HCT116 (cell line): Measurements from ENCODE around the gene SDK1. TPM values are rescaled to one million over a fixed set of nuclear protein-coding genes. Genes with fewer than 3 reads are reported as not detected.

Experiments
- ATAC-seq: fragments of 200-7000 bp; cut with Tn5 transposase; 2 replicates; pipeline ENCODE4 v1.9.1; 2020; ENCODE audit warnings: mild to moderate bottlenecking, moderate library complexity
- BruUV-seq: library from RNA; stranded (reverse); fragments of 400-500 nt; replicated peaks from 2 replicates; lab custom pipeline; 2021; lab: Mats Ljungman, UMichigan
- CTCF ChIA-PET: fragments of 300-600 bp; sonication (Branson Sonifier 250); formaldehyde crosslinking; loops from one replicate; lab custom pipeline; 2021; ENCODE audit warnings: antibody characterized with exemption; lab: Charles Lee
- POLR2A ChIA-PET: fragments of 300-600, 350-600 bp; sonication (Branson Sonifier 250); formaldehyde crosslinking; loops from one replicate; lab custom pipeline; 2021; ENCODE audit warnings: antibody characterized with exemption; lab: Charles Lee
- RAD21 ChIA-PET, 2 experiments: fragments of 300-600 bp; sonication (Branson Sonifier 250); formaldehyde crosslinking; loops; one replicate each; lab custom pipeline; 2023; ENCODE audit warnings: low total read pairs in 2 of 2; ENCODE audit not compliant: uncharacterized antibody in 2 of 2, unreplicated experiment in 2 of 2, low non-redundant PET in 1 of 2; lab: Charles Lee
- DNase-seq: peaks from one replicate; pipeline ENCODE4 v3.0.0-alpha.2; 2010; ENCODE audit warnings: low read depth, low spot score
- H2AFZ ChIP-seq: fragments of 200-600 bp; shearing (Covaris generic), sonication (generic); 2 replicates; pipeline ENCODE4 v1.6.1; 2017; ENCODE audit warnings: low read depth, mixed run types, mixed read lengths, antibody characterized with exemption, low read length; ENCODE audit not compliant: poor library complexity, severe bottlenecking
- H3K27ac ChIP-seq: 2 replicates; pipeline ENCODE4 v1.5.1; 2012; ENCODE audit warnings: low read depth, low read length
- H3K27me3 ChIP-seq: fragments of 200-600 bp; sonication (generic); 2 replicates; pipeline ENCODE4 v1.6.1; 2016; ENCODE audit warnings: mixed run types, low read length, mixed read lengths; ENCODE audit not compliant: insufficient read depth
- H3K36me3 ChIP-seq, 2 experiments: fragments of 200-500 bp in 1 of 2; fragments of 200-600 bp in 1 of 2; sonication (Bioruptor generic) in 1 of 2; sonication (generic) in 1 of 2; 2 replicates each; pipeline versions ENCODE4 v1.5.1 to v1.6.1; 2014 to 2016; ENCODE audit warnings: low read length in 2 of 2, inconsistent platforms in 1 of 2, mixed read lengths in 1 of 2, mixed run types in 1 of 2; ENCODE audit not compliant: insufficient read depth in 2 of 2, control insufficient read depth in 1 of 2
- H3K4me1 ChIP-seq, 2 experiments: fragments of 200-600 bp in 1 of 2; sonication (generic) in 1 of 2; 2 replicates each; pipeline versions ENCODE4 v1.5.1 to v1.6.1; 2012 to 2017; ENCODE audit warnings: low read length in 2 of 2, inconsistent platforms in 1 of 2, mild to moderate bottlenecking in 1 of 2, mixed read lengths in 1 of 2, mixed run types in 1 of 2, moderate library complexity in 1 of 2; ENCODE audit not compliant: insufficient read depth in 2 of 2, control insufficient read depth in 1 of 2
- H3K4me2 ChIP-seq: fragments of 200-600 bp; sonication (generic); 2 replicates; pipeline ENCODE4 v1.6.1; 2017; ENCODE audit warnings: mixed run types, low read length, mixed read lengths
- H3K4me3 ChIP-seq, 2 experiments: fragments of 200-600 bp in 1 of 2; sonication (generic) in 1 of 2; replicated peaks in 1 of 2; 2 replicates each; pipeline ENCODE4 v1.5.1; 2011 to 2016; ENCODE audit warnings: low read length in 2 of 2, control low read depth in 1 of 2, low read depth in 1 of 2, mild to moderate bottlenecking in 1 of 2, mixed read lengths in 1 of 2, mixed run types in 1 of 2
- H3K79me2 ChIP-seq: fragments of 200-600 bp; sonication (generic); 2 replicates; pipeline ENCODE4 v1.6.1; 2017; ENCODE audit warnings: mild to moderate bottlenecking, mixed run types, low read length, moderate library complexity, mixed read lengths; ENCODE audit not compliant: insufficient read depth
- H3K9ac ChIP-seq: fragments of 200-600 bp; sonication (generic); 2 replicates; pipeline ENCODE4 v1.6.1; 2016; ENCODE audit warnings: low read length, mixed read lengths
- H3K9me2 ChIP-seq: fragments of 200-600 bp; sonication (generic), shearing (Covaris generic); 2 replicates; pipeline ENCODE4 v1.6.1; 2017; ENCODE audit warnings: mixed run types, mild to moderate bottlenecking, moderate library complexity; ENCODE audit not compliant: insufficient read depth
- H3K9me3 ChIP-seq, 2 experiments: fragments of 200-500 bp in 1 of 2; fragments of 200-600 bp in 1 of 2; sonication (Bioruptor generic) in 1 of 2; sonication (generic) in 1 of 2; 2 replicates each; pipeline ENCODE4 v1.6.1; 2014 to 2017; ENCODE audit warnings: low read length in 2 of 2, mixed read lengths in 2 of 2, inconsistent platforms in 1 of 2, low read depth in 1 of 2, mild to moderate bottlenecking in 1 of 2, mixed run types in 1 of 2, moderate library complexity in 1 of 2; ENCODE audit not compliant: control insufficient read depth in 1 of 2, insufficient read depth in 1 of 2
- H4K20me1 ChIP-seq: fragments of 200-600 bp; sonication (generic), shearing (Covaris generic); 2 replicates; pipeline ENCODE4 v1.6.1; 2017; ENCODE audit warnings: mixed run types, mild to moderate bottlenecking, moderate library complexity; ENCODE audit not compliant: insufficient read depth
- CEBPB ChIP-seq: IDR thresholded peaks from 2 replicates; pipeline ENCODE4 v1.6.1; 2012; ENCODE audit warnings: low read depth
- ELF1 ChIP-seq: IDR thresholded peaks from 2 replicates; pipeline ENCODE4 v1.6.1; 2012; ENCODE audit warnings: low read depth, borderline replicate concordance
- EZH2 ChIP-seq: fragments of 200-600 bp; sonication (generic); IDR thresholded peaks from 2 replicates; pipeline ENCODE4 v1.6.1; 2017; ENCODE audit warnings: antibody characterized with exemption, mixed run types
- EZH2phosphoT487 ChIP-seq: fragments of 200-600 bp; IDR thresholded peaks from 2 replicates; pipeline ENCODE4 v1.6.1; 2018; ENCODE audit warnings: antibody characterized with exemption, borderline replicate concordance
- FOSL1 ChIP-seq: IDR thresholded peaks from 2 replicates; pipeline ENCODE4 v1.6.1; 2012; ENCODE audit warnings: low read depth
- JUND ChIP-seq: IDR thresholded peaks from 2 replicates; pipeline ENCODE4 v1.6.1; 2012
- POLR2A ChIP-seq: IDR thresholded peaks from 2 replicates; pipeline ENCODE4 v1.7.0; 2011; ENCODE audit warnings: borderline replicate concordance; ENCODE audit not compliant: insufficient read depth, insufficient read length; ENCODE audit errors: extremely low read depth
- SP1 ChIP-seq: IDR thresholded peaks from 2 replicates; pipeline ENCODE4 v1.6.1; 2012; ENCODE audit warnings: low read depth
- SRF ChIP-seq: IDR thresholded peaks from 2 replicates; pipeline ENCODE4 v1.6.1; 2012; ENCODE audit warnings: low read depth
- TCF7L2 ChIP-seq: IDR thresholded peaks from 2 replicates; pipeline ENCODE4 v1.7.0; 2011; ENCODE audit warnings: borderline replicate concordance, inconsistent platforms; ENCODE audit not compliant: insufficient read depth, insufficient read length; ENCODE audit errors: extremely low read depth
- ZFX ChIP-seq: fragments of 450-650 bp; IDR thresholded peaks from 2 replicates; pipeline ENCODE4 v1.6.1; 2017
- ZNF274 ChIP-seq: fragments of 200-500 bp; sonication (Bioruptor generic); IDR thresholded peaks from 2 replicates; pipeline ENCODE4 v1.6.1; 2014; ENCODE audit warnings: mild to moderate bottlenecking, low read depth, low read length, inconsistent platforms
- intact Hi-C: fragments of 100-400 bp; cut with micrococcal nuclease; formaldehyde crosslinking; loops from 2 replicates; pipeline ENCODE4 v1.10.0; 2022
- total RNA-seq: library from RNA; stranded (reverse); gene quantifications from one replicate; pipeline ENCODE4 v1.2.1, GENCODE V29; 2021; ENCODE audit not compliant: unreplicated experiment
- TF ChIP-seq, protein P1 (sequence below): IDR thresholded peaks from 2 replicates; pipeline ENCODE4 v1.6.1; 2012; ENCODE audit warnings: low read depth
- TF ChIP-seq, protein P2 (sequence below): IDR thresholded peaks from 2 replicates; pipeline ENCODE4 v1.6.1; 2012
- TF ChIP-seq, protein P3 (sequence below), 3 experiments: fragments of 200-600 bp in 1 of 3; sonication (generic) in 1 of 3; IDR thresholded peaks in 2 of 3; conservative IDR thresholded peaks in 1 of 3; 2 replicates each; pipeline ENCODE4 v1.5.1; 2012 to 2017; ENCODE audit warnings: low read depth in 2 of 3, low read length in 2 of 3, antibody characterized with exemption in 1 of 3, borderline replicate concordance in 1 of 3, control low read depth in 1 of 3, mild to moderate bottlenecking in 1 of 3, mixed read lengths in 1 of 3, mixed run types in 1 of 3, moderate library complexity in 1 of 3; ENCODE audit not compliant: insufficient read depth in 1 of 3

Gene SDK1
- total RNA-seq, 1 experiment from 2014 or later = 0.05 TPM

DNA sequence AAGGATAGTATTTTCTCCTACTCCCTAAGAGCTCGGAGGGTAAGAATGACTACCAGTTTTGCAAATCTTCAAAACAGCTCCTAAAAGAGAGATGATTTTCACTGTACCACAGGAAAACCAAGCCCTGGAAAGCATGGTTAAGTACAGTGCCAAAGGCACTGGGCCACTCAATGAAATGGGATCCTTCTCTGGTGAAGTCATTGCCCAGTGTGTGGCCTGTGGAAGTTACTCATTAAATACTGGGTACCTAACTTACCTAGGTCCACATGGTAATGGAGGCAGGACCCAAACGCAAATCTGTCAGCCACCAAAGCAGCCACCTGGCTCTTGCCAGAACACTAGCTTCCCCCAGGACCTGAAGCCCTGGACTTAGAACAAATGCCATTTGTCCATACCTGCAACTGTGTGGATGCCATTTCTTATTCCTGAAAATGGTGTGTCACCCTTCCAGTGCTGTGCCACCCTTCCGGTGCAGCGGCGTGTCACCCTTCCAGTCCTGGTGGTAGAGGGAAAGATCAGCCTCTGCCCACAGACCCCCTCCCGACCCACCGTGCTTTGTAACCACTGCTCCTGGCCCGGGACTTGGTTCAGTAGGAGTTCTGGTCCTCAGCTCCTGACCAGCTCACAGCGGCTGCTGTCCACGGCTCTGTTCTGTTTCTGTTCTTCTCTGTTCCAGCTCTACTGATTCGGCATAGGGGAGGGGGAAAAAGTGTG lies 659.2 kb downstream of the SDK1 start:
- Histone ChIP-seq H3K4me2 (no peak overlapping the region), H3K4me1 (no peaks in the 10 kb centered on the region; a peak in 1 of 4 replicates), H2AFZ (no peak overlapping the region), H3K79me2 (no peaks in the 10 kb centered on the region), H3K9me3 (no peaks in the 10 kb centered on the region), H3K9ac (no peak overlapping the region), H3K4me3 (no peak overlapping the region), H3K9me2 (no peaks in the 10 kb centered on the region), H3K36me3 (no peaks in the 10 kb centered on the region), H3K27me3 (peaks cover 18% of the 10 kb centered on the region; the same call in 1 of the 2 replicates), H4K20me1 (no peaks in the 10 kb centered on the region), H3K27ac (no peak overlapping the region)
- DNase-seq (no peak), ATAC-seq (no peak)
- RAD21 ChIA-PET = no interaction called here
- BruUV-seq = no TSS peak
- TF ChIP-seq POLR2A (no peak), EZH2 (no peak), ZNF274 (no peak), SP1 (no peak)
- TF ChIP-seq, protein P1, sequence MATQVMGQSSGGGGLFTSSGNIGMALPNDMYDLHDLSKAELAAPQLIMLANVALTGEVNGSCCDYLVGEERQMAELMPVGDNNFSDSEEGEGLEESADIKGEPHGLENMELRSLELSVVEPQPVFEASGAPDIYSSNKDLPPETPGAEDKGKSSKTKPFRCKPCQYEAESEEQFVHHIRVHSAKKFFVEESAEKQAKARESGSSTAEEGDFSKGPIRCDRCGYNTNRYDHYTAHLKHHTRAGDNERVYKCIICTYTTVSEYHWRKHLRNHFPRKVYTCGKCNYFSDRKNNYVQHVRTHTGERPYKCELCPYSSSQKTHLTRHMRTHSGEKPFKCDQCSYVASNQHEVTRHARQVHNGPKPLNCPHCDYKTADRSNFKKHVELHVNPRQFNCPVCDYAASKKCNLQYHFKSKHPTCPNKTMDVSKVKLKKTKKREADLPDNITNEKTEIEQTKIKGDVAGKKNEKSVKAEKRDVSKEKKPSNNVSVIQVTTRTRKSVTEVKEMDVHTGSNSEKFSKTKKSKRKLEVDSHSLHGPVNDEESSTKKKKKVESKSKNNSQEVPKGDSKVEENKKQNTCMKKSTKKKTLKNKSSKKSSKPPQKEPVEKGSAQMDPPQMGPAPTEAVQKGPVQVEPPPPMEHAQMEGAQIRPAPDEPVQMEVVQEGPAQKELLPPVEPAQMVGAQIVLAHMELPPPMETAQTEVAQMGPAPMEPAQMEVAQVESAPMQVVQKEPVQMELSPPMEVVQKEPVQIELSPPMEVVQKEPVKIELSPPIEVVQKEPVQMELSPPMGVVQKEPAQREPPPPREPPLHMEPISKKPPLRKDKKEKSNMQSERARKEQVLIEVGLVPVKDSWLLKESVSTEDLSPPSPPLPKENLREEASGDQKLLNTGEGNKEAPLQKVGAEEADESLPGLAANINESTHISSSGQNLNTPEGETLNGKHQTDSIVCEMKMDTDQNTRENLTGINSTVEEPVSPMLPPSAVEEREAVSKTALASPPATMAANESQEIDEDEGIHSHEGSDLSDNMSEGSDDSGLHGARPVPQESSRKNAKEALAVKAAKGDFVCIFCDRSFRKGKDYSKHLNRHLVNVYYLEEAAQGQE = no peak
- POLR2A ChIA-PET = no interaction called here
- intact Hi-C loops = no loop called here
- CTCF ChIA-PET = no interaction called here

DNA sequence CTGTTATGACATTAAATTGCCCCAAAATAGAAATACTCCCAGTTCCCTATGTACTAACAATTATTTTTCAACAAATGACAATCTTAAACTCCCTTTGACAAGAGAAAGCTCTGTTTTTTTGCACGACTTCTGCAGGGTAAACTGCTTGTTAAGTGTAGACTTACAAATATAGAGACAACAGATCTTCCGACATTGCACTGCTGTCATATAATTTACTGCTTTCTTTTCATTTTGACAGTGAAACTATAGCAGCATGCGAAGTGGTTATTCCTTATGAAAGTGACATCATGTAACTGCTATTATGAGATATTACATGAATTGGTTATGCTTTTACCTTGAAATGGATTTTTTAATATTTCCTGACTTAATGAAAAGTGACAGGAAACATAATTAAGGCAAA lies 659.9 kb downstream of the SDK1 start:
- no peaks in the 10 kb centered on the region for H3K79me2 ChIP-seq
- RAD21 ChIA-PET = no interaction called here
- DNase-seq = no peak
- BruUV-seq = no TSS peak
- no peak overlapping the region for H3K9ac ChIP-seq
- H3K4me2 ChIP-seq = no peak overlapping the region
- H3K9me2 ChIP-seq = no peaks in the 10 kb centered on the region
- H3K9me3 ChIP-seq = no peaks in the 10 kb centered on the region
- no peaks in the 10 kb centered on the region; a peak in 1 of 4 replicates for H3K4me1 ChIP-seq
- no peak overlapping the region for H2AFZ ChIP-seq
- no peak overlapping the region for H3K4me3 ChIP-seq
- no peak overlapping the region for H3K27ac ChIP-seq
- H4K20me1 ChIP-seq = no peaks in the 10 kb centered on the region
- CTCF ChIA-PET = no interaction called here
- intact Hi-C loops = no loop called here
- no peak for ATAC-seq
- H3K27me3 ChIP-seq = peaks cover 18% of the 10 kb centered on the region
- POLR2A ChIA-PET = no interaction called here
- H3K36me3 ChIP-seq = no peaks in the 10 kb centered on the region
- TF ChIP-seq CEBPB (no peak), FOSL1 (no peak), TCF7L2 (no peak), ELF1 (no peak), ZFX (no peak), JUND (no peak), ZNF274 (no peak), SRF (no peak), EZH2phosphoT487 (no peak)
- TF ChIP-seq, protein P2, sequence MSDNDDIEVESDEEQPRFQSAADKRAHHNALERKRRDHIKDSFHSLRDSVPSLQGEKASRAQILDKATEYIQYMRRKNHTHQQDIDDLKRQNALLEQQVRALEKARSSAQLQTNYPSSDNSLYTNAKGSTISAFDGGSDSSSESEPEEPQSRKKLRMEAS = no peak
- TF ChIP-seq, protein P3, sequence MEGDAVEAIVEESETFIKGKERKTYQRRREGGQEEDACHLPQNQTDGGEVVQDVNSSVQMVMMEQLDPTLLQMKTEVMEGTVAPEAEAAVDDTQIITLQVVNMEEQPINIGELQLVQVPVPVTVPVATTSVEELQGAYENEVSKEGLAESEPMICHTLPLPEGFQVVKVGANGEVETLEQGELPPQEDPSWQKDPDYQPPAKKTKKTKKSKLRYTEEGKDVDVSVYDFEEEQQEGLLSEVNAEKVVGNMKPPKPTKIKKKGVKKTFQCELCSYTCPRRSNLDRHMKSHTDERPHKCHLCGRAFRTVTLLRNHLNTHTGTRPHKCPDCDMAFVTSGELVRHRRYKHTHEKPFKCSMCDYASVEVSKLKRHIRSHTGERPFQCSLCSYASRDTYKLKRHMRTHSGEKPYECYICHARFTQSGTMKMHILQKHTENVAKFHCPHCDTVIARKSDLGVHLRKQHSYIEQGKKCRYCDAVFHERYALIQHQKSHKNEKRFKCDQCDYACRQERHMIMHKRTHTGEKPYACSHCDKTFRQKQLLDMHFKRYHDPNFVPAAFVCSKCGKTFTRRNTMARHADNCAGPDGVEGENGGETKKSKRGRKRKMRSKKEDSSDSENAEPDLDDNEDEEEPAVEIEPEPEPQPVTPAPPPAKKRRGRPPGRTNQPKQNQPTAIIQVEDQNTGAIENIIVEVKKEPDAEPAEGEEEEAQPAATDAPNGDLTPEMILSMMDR (IDR thresholded peaks at IDR 0.05 in 2 of 3, conservative IDR thresholded peaks at IDR 0.05 in 1 of 3; ENCODE audit: borderline replicate concordance in 1 of 3, insufficient read depth in 1 of 3, low read depth in 2 of 3, low read length in 2 of 3) = no peak
